ENCODE results near the gene GDPD5. TPM values are rescaled to one million over a fixed set of nuclear protein-coding genes. Genes with fewer than 3 reads are reported as not detected.

GDPD5 gene
- total RNA-seq, 1 experiment from 2014 or later = 7.8 TPM

- peaks cover 20 to 58% of the 10 kb centered on the region in 2 experiments for H3K4me1 Mint-ChIP-seq
- no peak overlapping the region for H2BK20ac ChIP-seq (ENCODE audit: low read depth, low read length, poor library complexity, severe bottlenecking)
- no peak overlapping the region for H4K8ac ChIP-seq (replicated peaks; ENCODE audit: insufficient read length, low read depth, low read length)
- no peak overlapping the region for H3K56ac ChIP-seq (ENCODE audit: insufficient read length, low read depth, low read length)
- peak overlapping the region; percentile 38 for H4K5ac ChIP-seq (ENCODE audit: insufficient read length, low read depth, low read length)
- no peaks in the 10 kb centered on the region for H3K9me3 ChIP-seq (ENCODE audit: control insufficient read depth, low read depth, low read length)
- H3K4me1 ChIP-seq (ENCODE audit: insufficient read depth, low read length) = peaks cover 5% of the 10 kb centered on the region; the same call in 1 of the 2 replicates
- H3K4me2 ChIP-seq (ENCODE audit: insufficient read depth, insufficient read length, low read length) = no peak overlapping the region
- H3K14ac ChIP-seq (ENCODE audit: insufficient read depth, low read length) = peak overlapping the region; percentile 71
- no peak overlapping the region for H4K91ac ChIP-seq (ENCODE audit: insufficient read length, low read depth, low read length)
- H2BK120ac ChIP-seq (ENCODE audit: low read depth, low read length, poor library complexity, severe bottlenecking) = no peak overlapping the region
- no peaks in the 10 kb centered on the region for H3K79me1 ChIP-seq (ENCODE audit: insufficient read depth, low read depth, low read length, poor library complexity, severe bottlenecking)
- H3K23me2 ChIP-seq (ENCODE audit: insufficient read length, low read depth, low read length, poor library complexity, severe bottlenecking) = no peaks in the 10 kb centered on the region
- peaks cover 1% of the 10 kb centered on the region for H3K27me3 Mint-ChIP-seq (ENCODE audit: low read depth)
- TF ChIP-seq, protein P1, sequence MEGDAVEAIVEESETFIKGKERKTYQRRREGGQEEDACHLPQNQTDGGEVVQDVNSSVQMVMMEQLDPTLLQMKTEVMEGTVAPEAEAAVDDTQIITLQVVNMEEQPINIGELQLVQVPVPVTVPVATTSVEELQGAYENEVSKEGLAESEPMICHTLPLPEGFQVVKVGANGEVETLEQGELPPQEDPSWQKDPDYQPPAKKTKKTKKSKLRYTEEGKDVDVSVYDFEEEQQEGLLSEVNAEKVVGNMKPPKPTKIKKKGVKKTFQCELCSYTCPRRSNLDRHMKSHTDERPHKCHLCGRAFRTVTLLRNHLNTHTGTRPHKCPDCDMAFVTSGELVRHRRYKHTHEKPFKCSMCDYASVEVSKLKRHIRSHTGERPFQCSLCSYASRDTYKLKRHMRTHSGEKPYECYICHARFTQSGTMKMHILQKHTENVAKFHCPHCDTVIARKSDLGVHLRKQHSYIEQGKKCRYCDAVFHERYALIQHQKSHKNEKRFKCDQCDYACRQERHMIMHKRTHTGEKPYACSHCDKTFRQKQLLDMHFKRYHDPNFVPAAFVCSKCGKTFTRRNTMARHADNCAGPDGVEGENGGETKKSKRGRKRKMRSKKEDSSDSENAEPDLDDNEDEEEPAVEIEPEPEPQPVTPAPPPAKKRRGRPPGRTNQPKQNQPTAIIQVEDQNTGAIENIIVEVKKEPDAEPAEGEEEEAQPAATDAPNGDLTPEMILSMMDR (conservative IDR thresholded peaks at IDR 0.05) = no peak
- H3K27ac Mint-ChIP-seq = peak overlapping the region; percentile 70 to 94 (median 89)
- no CpG with 5 or more reads among the region's 12 CpGs for WGBS (ENCODE audit: extremely low coverage, insufficient read length, low lambda C conversion rate)
- H3K4me3 Mint-ChIP-seq = peak overlapping the region in 1 of 2 experiments; percentile 33; a peak in 1 of 5 replicates
- peak overlapping the region; percentile 14; the same call in 1 of the 2 replicates for H3K4ac ChIP-seq (ENCODE audit: low read depth, low read length)
- H4K20me1 ChIP-seq (ENCODE audit: control insufficient read depth, insufficient read depth, insufficient read length) = no peaks in the 10 kb centered on the region
- DNase-seq = no peak
- no peak overlapping the region for H3K23ac ChIP-seq (ENCODE audit: insufficient read length, low read depth, low read length)
- no peak overlapping the region for H2AFZ ChIP-seq (ENCODE audit: low read length)
- no peak overlapping the region for H3K27ac ChIP-seq (ENCODE audit: insufficient read length, low read depth, low read length)
- H3K9me3 Mint-ChIP-seq = no peaks in the 10 kb centered on the region; a peak in 1 of 5 replicates
- no peak overlapping the region for H3T11ph ChIP-seq (ENCODE audit: low read length)
- H3K9ac ChIP-seq (ENCODE audit: extremely low read depth, insufficient read length, low read length) = no peak overlapping the region
- peak overlapping the region; percentile 91 for H2BK12ac ChIP-seq (ENCODE audit: insufficient read length, low read depth, low read length)
- peak overlapping the region; percentile 75 for H3K18ac ChIP-seq (ENCODE audit: insufficient read length, low read depth, low read length)
- no peak overlapping the region for H2AK5ac ChIP-seq (ENCODE audit: insufficient read length, low read length)
- no peak overlapping the region for H2BK5ac ChIP-seq (ENCODE audit: insufficient read length, low read length)
- no peaks in the 10 kb centered on the region for H3K79me2 ChIP-seq (ENCODE audit: insufficient read depth, low read length)
- H3K27me3 ChIP-seq (ENCODE audit: insufficient read depth, low read length) = no peaks in the 10 kb centered on the region
- no peaks in the 10 kb centered on the region for H3K36me3 Mint-ChIP-seq (ENCODE audit: insufficient read depth in 1 of 3, low read depth in 3 of 3)
- no peak overlapping the region for H2BK15ac ChIP-seq (ENCODE audit: low read depth, low read length)
Observed at GRCh38 chr11:75555079-75555811, 29.5 kb upstream of the GDPD5 start.
